HG03342 (cell line): Measurements from ENCODE around the gene FUT2.

ENCODE experiments used
- ATAC-seq: cut with Tn5 transposase; IDR thresholded peaks from one replicate; pipeline ENCODE4 v1.9.1; 2021; ENCODE audit warnings: mild to moderate bottlenecking, moderate library complexity; ENCODE audit not compliant: unreplicated experiment

The FUT2 gene

GRCh38 chr19:48724796-48725753 is 29.3 kb downstream of the FUT2 start:
- ATAC-seq: no peak

GRCh38 chr19:48726556-48726955 is 30.8 kb downstream of the FUT2 start:
- no peak for ATAC-seq

GRCh38 chr19:48728911-48729664 is 33.3 kb downstream of the FUT2 start:
- ATAC-seq: no peak

GRCh38 chr19:48731452-48731851 is 35.7 kb downstream of the FUT2 start:
- ATAC-seq: no peak

- ATAC-seq: no peak
These were observed 38.9 kb downstream of the FUT2 start for GRCh38 chr19:48734625-48735024.

- ATAC-seq: no peak
These were observed 39.4 kb downstream of the FUT2 start for GRCh38 chr19:48735031-48735615.

- no peak for ATAC-seq
These were observed 41.7 kb downstream of the FUT2 start for GRCh38 chr19:48737360-48737998.

GRCh38 chr19:48738557-48739403 is 43.0 kb downstream of the FUT2 start:
- ATAC-seq: no peak

- ATAC-seq: no peak
These were observed 43.8 kb downstream of the FUT2 start for GRCh38 chr19:48739404-48740163.

- no peak for ATAC-seq
These were observed 44.6 kb downstream of the FUT2 start, which contains the start of gene RASIP1 for GRCh38 chr19:48740164-48740972. RASIP1 (minus strand) TSS chr19:48740610; CDS start chr19:48740282, 328 bp downstream.

GRCh38 chr19:48741129-48741999 is 45.6 kb downstream of the FUT2 start:
- no peak for ATAC-seq

GRCh38 chr19:48742096-48742495 is 46.3 kb downstream of the FUT2 start:
- ATAC-seq: no peak

GRCh38 chr19:48745208-48745995 is 49.6 kb downstream of the FUT2 start:
- no peak for ATAC-seq

GRCh38 chr19:48746110-48746509 is 50.3 kb downstream of the FUT2 start:
- ATAC-seq: no peak

GRCh38 chr19:48746738-48747575 is 51.2 kb downstream of the FUT2 start, which contains the start of gene IZUMO1:
IZUMO1 (minus strand) TSS chr19:48746909; CDS start chr19:48745859, 1,050 bp downstream.
- no peak for ATAC-seq
